Measurements from ENCODE around the gene NPAS3.

Gene NPAS3

GRCh38 chr14:32938719-32939253, at the start of gene NPAS3:
Gene NPAS3, plus strand, starts transcription at chr14:32938879.
- no peak for DNase-seq (ENCODE audit: low read depth in 2 of 2)

- no peak for DNase-seq (ENCODE audit: low read depth in 2 of 2)
These were observed 41.5 kb upstream of the NPAS3 start for GRCh38 chr14:32896979-32897697.

GRCh38 chr14:32897698-32898064, 41.0 kb upstream of the NPAS3 start:
- no peak for DNase-seq (ENCODE audit: low read depth in 2 of 2)

- no peak for DNase-seq (ENCODE audit: low read depth in 2 of 2)
These were observed 39.8 kb upstream of the NPAS3 start for GRCh38 chr14:32898876-32899275.

GRCh38 chr14:32900547-32900946, 38.1 kb upstream of the NPAS3 start:
- DNase-seq (ENCODE audit: low read depth in 2 of 2), result no peak

- no peak for DNase-seq (ENCODE audit: low read depth in 2 of 2)
These were observed 33.7 kb upstream of the NPAS3 start for GRCh38 chr14:32905013-32905412.

- no peak for DNase-seq (ENCODE audit: low read depth in 2 of 2)
These were observed 32.0 kb upstream of the NPAS3 start for GRCh38 chr14:32906672-32907071.

- no peak for DNase-seq (ENCODE audit: low read depth in 2 of 2)
These were observed 30.2 kb upstream of the NPAS3 start for GRCh38 chr14:32908196-32909084.

- no peak for DNase-seq (ENCODE audit: low read depth in 2 of 2)
These were observed 25.0 kb upstream of the NPAS3 start for GRCh38 chr14:32913725-32914124.

- DNase-seq (ENCODE audit: low read depth in 2 of 2), result no peak
These were observed 24.3 kb upstream of the NPAS3 start for GRCh38 chr14:32914391-32914790.

- no peak for DNase-seq (ENCODE audit: low read depth in 2 of 2)
These were observed 17.9 kb upstream of the NPAS3 start for GRCh38 chr14:32920696-32921276.

- no peak for DNase-seq (ENCODE audit: low read depth in 2 of 2)
These were observed 13.2 kb upstream of the NPAS3 start for GRCh38 chr14:32925439-32925838.

- no peak for DNase-seq (ENCODE audit: low read depth in 2 of 2)
These were observed 6.3 kb upstream of the NPAS3 start for GRCh38 chr14:32932302-32932913.

- DNase-seq (ENCODE audit: low read depth in 2 of 2), result no peak
These were observed 5.6 kb upstream of the NPAS3 start for GRCh38 chr14:32932914-32933628.

- no peak for DNase-seq (ENCODE audit: low read depth in 2 of 2)
These were observed 5.0 kb upstream of the NPAS3 start for GRCh38 chr14:32933629-32934072.

GRCh38 chr14:32934073-32934880, 4.4 kb upstream of the NPAS3 start:
- no peak for DNase-seq (ENCODE audit: low read depth in 2 of 2)

GRCh38 chr14:32934881-32935633, 3.6 kb upstream of the NPAS3 start:
- DNase-seq (ENCODE audit: low read depth in 2 of 2), result no peak

- no peak for DNase-seq (ENCODE audit: low read depth in 2 of 2)
These were observed 781 bp downstream of the NPAS3 start for GRCh38 chr14:32939254-32940065.

Data from activated CD8-positive, alpha-beta memory T cell treated with anti-CD3 and anti-CD28 coated beads for 4 hours (primary cell).